NB4 (cell line): ENCODE measurements around the gene KRTAP13-3.

Experiments
- DNase-seq: peaks from one replicate; pipeline ENCODE4 v3.0.0; 2010; ENCODE audit warnings: low read depth
- H3K4me3 ChIP-seq: one replicate; pipeline ENCODE4 v1.5.1; 2011; ENCODE audit warnings: mild to moderate bottlenecking, low read depth, low read length, moderate library complexity
- MYC ChIP-seq: IDR thresholded peaks from 2 replicates; pipeline ENCODE4 v1.6.1; 2011; ENCODE audit warnings: low read depth, low read length
- POLR2A ChIP-seq: IDR thresholded peaks from 2 replicates; pipeline ENCODE4 v1.6.1; 2011; ENCODE audit warnings: mild to moderate bottlenecking; ENCODE audit not compliant: insufficient read length; ENCODE audit errors: extremely low read depth
- TF ChIP-seq, protein P1 (sequence below): IDR thresholded peaks from 2 replicates; pipeline ENCODE4 v1.6.1; 2011; ENCODE audit warnings: low read depth, low read length
- TF ChIP-seq, protein P2 (sequence below): IDR thresholded peaks from one replicate; pipeline ENCODE4 v1.5.1; 2012; ENCODE audit warnings: low read depth, low read length

KRTAP13-3 gene

DNA sequence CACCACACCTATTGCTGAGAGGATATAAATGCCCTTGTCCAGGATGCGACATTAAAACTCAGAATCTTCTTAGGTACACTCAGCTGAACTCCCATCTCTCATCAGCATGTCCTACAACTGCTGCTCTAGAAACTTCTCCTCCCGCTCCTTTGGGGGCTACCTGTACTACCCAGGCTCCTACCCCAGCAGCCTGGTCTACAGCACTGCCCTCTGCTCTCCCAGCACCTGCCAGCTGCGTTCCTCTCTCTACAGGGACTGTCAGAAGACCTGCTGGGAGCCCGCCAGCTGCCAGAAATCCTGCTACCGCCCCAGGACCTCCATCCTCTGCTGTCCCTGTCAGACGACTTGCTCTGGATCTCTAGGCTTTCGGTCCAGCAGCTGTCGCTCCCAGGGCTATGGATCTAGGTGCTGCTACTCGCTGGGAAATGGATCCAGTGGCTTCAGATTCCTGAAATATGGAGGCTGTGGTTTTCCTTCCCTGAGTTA is 4.5 kb upstream of the KRTAP13-3 start, which contains the start of gene KRTAP13-4:
KRTAP13-4 (plus strand) TSS at position 51 of the 486 bp plus-strand sequence; CDS start at position 107, 56 bp downstream.
- no peak for TF ChIP-seq POLR2A
- TF ChIP-seq, protein P1, sequence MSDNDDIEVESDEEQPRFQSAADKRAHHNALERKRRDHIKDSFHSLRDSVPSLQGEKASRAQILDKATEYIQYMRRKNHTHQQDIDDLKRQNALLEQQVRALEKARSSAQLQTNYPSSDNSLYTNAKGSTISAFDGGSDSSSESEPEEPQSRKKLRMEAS = no peak
- TF ChIP-seq, protein P2, sequence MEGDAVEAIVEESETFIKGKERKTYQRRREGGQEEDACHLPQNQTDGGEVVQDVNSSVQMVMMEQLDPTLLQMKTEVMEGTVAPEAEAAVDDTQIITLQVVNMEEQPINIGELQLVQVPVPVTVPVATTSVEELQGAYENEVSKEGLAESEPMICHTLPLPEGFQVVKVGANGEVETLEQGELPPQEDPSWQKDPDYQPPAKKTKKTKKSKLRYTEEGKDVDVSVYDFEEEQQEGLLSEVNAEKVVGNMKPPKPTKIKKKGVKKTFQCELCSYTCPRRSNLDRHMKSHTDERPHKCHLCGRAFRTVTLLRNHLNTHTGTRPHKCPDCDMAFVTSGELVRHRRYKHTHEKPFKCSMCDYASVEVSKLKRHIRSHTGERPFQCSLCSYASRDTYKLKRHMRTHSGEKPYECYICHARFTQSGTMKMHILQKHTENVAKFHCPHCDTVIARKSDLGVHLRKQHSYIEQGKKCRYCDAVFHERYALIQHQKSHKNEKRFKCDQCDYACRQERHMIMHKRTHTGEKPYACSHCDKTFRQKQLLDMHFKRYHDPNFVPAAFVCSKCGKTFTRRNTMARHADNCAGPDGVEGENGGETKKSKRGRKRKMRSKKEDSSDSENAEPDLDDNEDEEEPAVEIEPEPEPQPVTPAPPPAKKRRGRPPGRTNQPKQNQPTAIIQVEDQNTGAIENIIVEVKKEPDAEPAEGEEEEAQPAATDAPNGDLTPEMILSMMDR = no peak
- no peak for TF ChIP-seq MYC
- no peak within 1 kb of the TSS for H3K4me3 ChIP-seq

DNA sequence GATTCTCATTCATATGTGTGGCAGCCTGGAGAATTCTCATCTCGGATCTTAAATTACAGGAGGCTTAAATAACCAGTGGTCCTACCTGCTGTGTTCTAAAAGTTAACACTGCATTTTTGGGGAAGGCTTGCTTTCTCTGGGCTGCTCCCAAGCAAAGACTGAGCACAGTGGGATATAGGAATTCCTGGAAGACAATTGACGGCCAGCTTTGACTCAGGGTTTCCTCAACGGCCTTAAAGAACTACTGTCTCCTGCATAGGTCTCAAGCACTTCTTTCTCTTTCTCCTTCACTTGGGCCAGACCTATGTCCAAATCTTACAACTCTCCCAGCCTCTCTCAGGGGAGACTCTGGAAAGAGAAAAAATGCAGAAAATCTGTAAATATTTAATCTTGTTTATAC is 1.0 kb upstream of the KRTAP13-3 start:
- no peak for DNase-seq

More for the DNA sequence above, 4.5 kb upstream of the KRTAP13-3 start, which contains the start of gene KRTAP13-4:
- DNase-seq = no peak

DNA sequence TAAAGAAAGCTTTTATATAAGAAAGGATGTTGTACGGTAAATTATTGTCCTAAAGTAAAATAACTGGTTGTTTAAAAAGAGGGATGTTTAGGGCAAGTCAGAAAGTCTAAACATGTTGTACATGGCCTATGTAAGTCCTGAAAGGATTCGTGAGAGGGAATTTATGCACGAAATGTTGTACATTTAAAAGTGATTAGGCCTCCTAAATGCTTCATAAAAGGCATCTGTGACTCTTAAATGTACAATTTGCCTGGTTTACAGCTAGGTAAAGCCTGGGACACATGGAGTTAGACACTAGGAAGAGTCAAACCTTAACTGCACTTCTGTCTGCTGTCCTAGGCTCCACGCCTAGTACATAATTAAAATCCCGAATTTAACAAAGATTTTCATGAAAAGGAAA is 9.7 kb downstream of the KRTAP13-3 start:
- DNase-seq = no peak
- H3K4me3 ChIP-seq = no peak overlapping the region
- TF ChIP-seq, protein P2 = no peak
- TF ChIP-seq MYC (no peak), POLR2A (no peak)
- TF ChIP-seq, protein P1 = no peak

More for the DNA sequence above, 1.0 kb upstream of the KRTAP13-3 start:
- TF ChIP-seq, protein P1 = no peak
- H3K4me3 ChIP-seq = no peak overlapping the region

DNA sequence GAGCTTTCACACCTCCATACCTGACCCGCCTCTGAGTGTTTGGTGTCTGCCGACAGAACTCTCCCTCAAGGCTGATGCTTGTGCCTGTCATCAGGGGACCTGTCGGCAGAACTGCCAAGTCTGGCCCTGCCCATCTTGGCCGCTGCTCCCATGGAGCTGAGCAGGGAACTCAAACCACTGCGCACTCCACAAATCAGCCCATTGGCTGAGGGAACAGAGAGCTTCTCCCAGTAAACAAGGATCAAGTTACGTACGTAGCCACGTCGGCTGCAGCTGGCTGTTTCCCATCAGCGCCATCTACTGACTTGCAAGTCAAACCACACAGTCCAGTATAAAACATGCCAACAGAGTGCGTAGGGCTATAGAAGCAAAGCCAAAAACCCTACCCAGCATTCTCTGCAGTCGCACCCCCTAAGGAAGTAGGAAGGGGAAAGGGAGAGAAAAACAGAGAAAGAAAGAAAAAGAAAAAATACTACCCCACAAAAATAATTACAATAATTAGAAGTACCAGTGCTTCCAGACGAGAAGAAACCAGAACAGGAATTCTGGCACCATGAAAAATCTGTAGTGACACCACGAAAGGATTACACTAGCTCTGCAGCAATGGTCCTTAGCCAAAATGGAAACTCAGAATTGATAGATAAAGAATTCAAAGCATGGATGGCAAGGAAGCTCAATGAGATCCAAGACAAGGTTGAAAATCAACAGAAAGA is 16.8 kb downstream of the KRTAP13-3 start:
- no peak overlapping the region for H3K4me3 ChIP-seq
- TF ChIP-seq, protein P2 = peak; percentile 59
- TF ChIP-seq POLR2A = no peak
- no peak for TF ChIP-seq MYC
- TF ChIP-seq, protein P1 = no peak
- peak; percentile 69 for DNase-seq

DNA sequence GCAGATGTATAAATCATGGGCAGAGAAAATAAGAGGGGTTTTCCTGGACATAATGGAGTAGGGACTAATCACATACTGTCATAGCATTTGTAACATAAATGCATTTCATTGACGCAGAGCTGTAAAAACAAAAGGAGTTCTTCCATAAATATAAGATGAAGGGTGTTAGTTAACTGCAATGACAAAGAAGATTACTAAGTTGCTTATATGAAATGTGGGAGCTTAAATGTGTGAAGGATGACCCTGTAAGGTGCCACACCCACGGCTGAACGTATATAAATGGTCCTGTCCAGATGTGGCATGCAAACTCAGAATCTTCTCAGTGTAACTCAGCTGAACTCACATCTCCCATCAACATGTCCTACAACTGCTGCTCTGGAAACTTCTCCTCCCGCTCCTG is 30.0 kb downstream of the KRTAP13-3 start, which contains the start of gene KRTAP13-1:
KRTAP13-1 (plus strand) TSS at position 301 of the 400 bp plus-strand sequence; CDS start at position 357, 56 bp downstream.
- TF ChIP-seq, protein P1 = no peak
- TF ChIP-seq MYC (no peak), POLR2A (no peak)
- TF ChIP-seq, protein P2 = no peak
- no peak for DNase-seq
- no peak within 1 kb of the TSS for H3K4me3 ChIP-seq

DNA sequence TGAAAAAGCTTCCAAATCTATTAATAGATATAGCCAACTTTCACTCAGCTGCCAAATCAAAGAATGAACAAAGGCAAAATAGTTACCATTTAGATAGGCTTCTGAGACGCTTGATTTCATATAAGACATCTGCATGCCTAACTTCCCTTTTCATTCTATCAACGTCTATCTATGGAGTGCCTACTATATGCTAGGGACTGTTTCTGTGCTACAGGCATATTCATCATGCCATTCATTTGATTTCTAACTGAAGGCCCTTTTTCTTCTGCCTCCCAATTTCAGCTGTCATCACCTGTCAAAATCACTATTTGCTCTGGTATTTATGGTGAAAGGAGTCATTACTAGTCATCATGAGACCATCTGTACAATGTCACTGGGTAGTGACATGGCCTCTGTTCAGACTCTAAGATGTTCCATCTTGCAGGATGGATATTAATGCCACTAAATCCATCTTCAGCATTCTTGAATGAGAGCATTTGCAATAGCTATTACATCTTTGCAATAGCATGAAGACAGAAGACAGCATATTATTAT is 34.2 kb downstream of the KRTAP13-3 start:
- no peak overlapping the region for H3K4me3 ChIP-seq
- TF ChIP-seq, protein P1 = no peak
- no peak for DNase-seq
